Adipocyte (in vitro differentiated cells): ENCODE measurements around the gene TFEB.
"Not testable (repeated sequence)": the region's sequence is repeated elsewhere in the genome, so short reads cannot be mapped to it uniquely, and the experiment has no call there.

ENCODE experiments used
- DNase-seq: peaks from one replicate; pipeline ENCODE4 v3.0.0-alpha.2; 2015; ENCODE audit warnings: low read depth
- H3K27me3 ChIP-seq: replicated peaks from 2 replicates; pipeline ENCODE4 v1.7.0; 2013; ENCODE audit warnings: mild to moderate bottlenecking, low read length, moderate library complexity; ENCODE audit not compliant: control insufficient read depth, insufficient read depth
- H3K36me3 ChIP-seq: 2 replicates; pipeline ENCODE4 v1.7.0; 2013; ENCODE audit warnings: low read length, mild to moderate bottlenecking, moderate library complexity; ENCODE audit not compliant: control insufficient read depth, insufficient read depth, severe bottlenecking
- H3K4me1 ChIP-seq: 2 replicates; pipeline ENCODE4 v1.7.0; 2013; ENCODE audit warnings: mild to moderate bottlenecking, low read length, moderate library complexity; ENCODE audit not compliant: control insufficient read depth, insufficient read depth
- H3K4me3 ChIP-seq: 2 replicates; pipeline ENCODE4 v1.7.0; 2013; ENCODE audit warnings: mild to moderate bottlenecking, low read length, moderate library complexity
- H3K9ac ChIP-seq: 2 replicates; pipeline ENCODE4 v1.7.0; 2013; ENCODE audit warnings: mild to moderate bottlenecking, low read length, moderate library complexity
- H3K9me3 ChIP-seq: 2 replicates; pipeline ENCODE4 v1.7.0; 2013; ENCODE audit warnings: mild to moderate bottlenecking, low read length, moderate library complexity; ENCODE audit not compliant: control insufficient read depth

Gene TFEB

DNA sequence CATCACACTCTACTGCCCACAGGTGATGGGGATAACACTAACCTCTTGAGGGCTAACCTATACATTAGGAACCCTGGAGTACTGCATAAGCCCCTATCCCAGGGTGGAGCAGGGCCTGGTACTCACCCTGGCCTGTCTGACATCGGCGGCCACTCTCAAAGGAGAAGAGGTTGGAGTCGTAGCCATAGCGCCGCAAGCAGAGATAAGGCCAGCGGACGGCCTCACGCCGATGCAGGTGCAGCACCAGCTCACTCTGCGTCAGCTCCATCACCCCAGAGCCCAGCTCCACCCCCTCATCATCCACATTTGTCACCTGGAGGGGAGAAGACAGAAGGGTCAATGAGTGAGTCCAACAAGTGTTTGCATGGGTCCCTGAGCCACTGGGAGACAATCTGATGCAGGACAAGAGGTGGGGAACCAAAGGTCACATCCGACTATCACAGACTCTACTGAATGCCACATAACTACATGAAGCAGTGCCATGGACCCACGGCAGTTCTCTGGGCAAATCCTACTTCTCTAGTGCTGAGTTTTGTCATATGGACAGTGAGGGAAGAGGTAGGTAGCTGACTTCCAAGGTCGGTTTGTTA lies 40.0 kb upstream of the TFEB start:
- Histone ChIP-seq H3K4me1 (peaks cover 7% of the 10 kb centered on the region), H3K27me3 (no peaks in the 10 kb centered on the region), H3K4me3 (no peak overlapping the region), H3K9ac (no peak overlapping the region), H3K36me3 (peaks cover 37% of the 10 kb centered on the region), H3K9me3 (no peaks in the 10 kb centered on the region)
- DNase-seq = no peak

DNA sequence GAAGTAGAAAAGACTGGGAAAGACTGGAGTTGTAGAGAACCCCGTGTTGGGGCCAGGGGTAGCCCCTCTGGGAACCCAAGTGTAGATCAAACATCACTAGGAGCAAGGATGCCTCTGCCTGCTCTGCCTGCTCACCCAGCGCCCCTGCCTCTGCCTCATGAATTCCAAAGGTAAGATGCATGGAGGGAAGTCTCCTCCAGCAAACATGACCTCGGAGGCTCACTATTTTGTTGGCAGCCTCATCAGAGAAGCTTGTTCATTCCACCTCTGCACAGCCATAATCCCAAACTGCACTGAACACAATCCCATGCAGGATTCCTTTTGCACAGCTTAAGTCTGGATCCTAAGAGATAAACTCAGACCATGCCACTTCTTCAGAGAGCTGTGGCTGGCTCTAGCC lies 39.4 kb upstream of the TFEB start:
- Histone ChIP-seq H3K27me3 (no peaks in the 10 kb centered on the region), H3K36me3 (peaks cover 37% of the 10 kb centered on the region), H3K9me3 (no peaks in the 10 kb centered on the region), H3K4me1 (peaks cover 7% of the 10 kb centered on the region), H3K4me3 (no peak overlapping the region), H3K9ac (no peak overlapping the region)
- no peak for DNase-seq

DNA sequence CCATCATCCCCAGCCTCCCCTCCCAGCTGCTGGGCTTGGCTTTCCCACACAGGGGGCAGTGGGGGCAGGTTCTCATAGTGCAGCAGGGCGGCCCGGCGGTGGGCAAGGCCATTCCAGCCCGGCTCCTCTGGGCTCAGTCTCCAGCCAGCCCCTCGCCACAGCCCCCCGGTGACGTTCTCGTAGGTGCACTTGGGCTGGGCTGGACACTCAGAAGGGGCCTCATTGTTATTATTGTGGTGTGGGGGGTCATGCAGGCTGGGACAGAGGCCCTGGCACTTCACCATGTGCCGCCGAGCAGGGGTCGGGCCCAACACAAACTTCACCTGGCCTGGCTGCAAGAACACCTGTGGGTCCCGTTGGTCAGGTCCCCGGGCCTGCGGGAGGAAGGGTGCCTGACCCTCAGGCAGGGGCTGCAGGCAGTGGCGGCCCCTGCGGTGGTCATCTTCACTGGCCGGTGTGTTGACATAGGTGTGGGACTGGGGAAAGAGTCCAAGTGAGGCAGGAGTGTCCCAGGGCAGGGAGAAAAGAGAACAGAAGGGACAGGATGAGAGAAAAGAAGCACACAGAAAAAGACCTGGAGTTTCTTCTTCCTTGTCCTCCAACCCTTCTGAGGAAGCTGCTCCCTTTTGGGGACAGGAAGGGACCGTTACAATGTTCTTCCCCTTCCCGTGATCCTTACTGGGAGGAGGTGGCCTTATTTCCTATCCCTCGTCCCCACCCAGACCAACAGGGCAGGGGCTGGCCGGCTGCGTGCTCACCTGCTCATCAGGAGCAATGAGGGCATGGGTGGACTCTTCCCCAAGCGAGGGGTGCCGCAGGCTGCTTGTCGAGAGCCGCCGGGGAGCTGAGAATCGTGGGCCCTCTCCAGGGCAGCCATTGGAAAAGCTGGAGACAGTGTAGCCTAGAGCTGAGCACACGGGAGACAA lies 35.9 kb upstream of the TFEB start:
- no peaks in the 10 kb centered on the region for H3K27me3 ChIP-seq
- no peak for DNase-seq
- no peaks in the 10 kb centered on the region for H3K9me3 ChIP-seq
- H3K4me3 ChIP-seq = no peak overlapping the region
- peaks cover 37% of the 10 kb centered on the region for H3K36me3 ChIP-seq
- H3K9ac ChIP-seq = no peak overlapping the region
- peaks cover 11% of the 10 kb centered on the region for H3K4me1 ChIP-seq

DNA sequence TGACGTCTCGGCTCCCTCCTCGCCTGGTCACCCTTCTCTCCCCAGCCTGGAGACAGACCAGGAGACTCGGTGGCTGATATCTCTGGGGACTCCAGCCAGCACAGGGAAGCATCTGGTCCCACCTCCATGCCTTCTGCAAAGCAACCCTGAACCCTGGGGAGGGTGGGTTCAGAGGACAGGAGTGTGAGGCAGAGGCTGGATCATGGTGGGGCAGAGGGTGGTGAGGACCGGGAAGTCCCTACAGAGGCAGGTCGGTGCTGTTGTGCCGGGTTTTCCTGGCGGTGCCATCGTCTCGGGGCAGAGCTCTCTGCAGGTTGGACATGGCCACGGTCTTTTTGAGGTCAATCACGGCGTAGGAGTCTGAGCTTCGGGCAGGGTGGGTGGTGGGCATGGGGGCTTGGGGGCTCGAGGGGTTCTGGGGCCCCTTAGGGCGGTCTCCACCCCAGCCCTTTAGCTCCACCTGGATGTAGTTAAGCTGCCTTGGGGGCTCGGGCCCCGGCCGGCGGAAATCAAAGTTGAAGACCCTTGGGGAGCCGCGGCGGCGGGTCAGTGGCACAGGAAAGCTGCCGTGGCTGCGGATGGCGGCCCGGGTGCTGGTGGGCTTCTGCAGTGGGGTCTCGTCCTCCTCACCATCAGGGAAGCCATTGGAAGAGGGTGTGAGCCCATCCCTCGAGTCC lies 35.1 kb upstream of the TFEB start:
- DNase-seq = no peak
- Histone ChIP-seq H3K27me3 (no peaks in the 10 kb centered on the region), H3K36me3 (peaks cover 36% of the 10 kb centered on the region), H3K4me3 (no peak overlapping the region), H3K4me1 (peaks cover 15% of the 10 kb centered on the region), H3K9me3 (no peaks in the 10 kb centered on the region), H3K9ac (no peak overlapping the region)

DNA sequence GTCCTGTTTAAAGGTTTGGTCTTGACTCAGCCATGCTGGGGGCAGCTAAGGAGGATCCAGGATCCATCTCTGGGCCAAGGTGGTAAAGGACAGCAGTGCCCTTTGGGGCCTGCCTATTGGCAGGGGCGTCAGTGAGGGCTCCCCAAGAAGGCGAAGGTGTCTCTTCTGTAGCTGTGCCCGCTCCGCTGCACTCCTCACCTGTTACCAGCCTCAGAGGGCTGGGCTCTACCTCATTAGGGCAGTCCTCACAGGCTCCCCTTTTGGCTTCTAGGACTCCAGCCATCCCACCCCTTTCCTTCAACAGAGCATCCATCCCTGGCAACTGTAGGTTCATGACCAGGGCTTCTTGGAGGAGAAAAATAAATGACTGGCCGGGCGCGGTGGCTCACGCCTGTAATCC lies 34.0 kb upstream of the TFEB start:
- DNase-seq = no peak

DNA sequence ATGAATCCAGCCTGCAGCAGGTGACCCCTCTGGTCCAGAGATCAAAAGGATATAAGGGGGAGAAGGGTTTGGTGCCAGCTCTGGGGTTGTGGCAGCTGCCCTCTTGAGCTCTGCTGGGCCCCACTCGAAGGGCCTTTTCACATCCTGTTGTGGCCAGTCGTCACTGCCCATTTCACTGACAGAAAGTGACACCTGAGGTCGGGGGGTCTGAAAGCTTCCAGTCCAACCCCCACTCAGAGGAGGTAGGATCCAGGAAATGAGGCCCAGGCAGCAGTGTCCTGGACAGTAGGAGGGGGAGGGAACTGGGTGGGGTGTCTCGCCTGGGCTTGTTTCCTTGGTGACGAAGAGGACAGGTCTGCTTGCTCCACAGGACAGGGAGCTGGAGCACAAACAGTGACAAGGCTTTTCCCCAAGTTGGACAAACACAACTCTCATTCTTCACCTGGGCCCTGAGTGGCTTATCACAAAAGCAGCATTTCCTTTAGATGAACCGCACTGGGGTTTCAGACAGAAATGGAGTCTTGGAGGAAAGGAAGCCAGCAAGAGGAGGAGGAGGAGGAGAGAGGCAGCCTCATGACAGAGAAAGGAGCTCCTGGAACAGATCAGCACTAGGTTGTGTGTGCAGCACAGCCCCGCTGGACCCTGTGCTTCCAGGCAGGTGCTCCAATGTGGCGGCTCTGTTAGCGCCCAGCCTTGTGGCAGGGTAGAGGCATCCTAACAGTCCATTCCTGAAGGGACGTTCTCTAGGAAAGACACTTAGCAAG lies 33.3 kb upstream of the TFEB start:
- Histone ChIP-seq H3K4me3 (no peak overlapping the region), H3K9ac (no peak overlapping the region), H3K9me3 (no peaks in the 10 kb centered on the region), H3K27me3 (no peaks in the 10 kb centered on the region), H3K4me1 (peaks cover 15% of the 10 kb centered on the region), H3K36me3 (peaks cover 22% of the 10 kb centered on the region)
- no peak for DNase-seq

More for the DNA sequence above, 34.0 kb upstream of the TFEB start:
- Histone ChIP-seq H3K9ac (no peak overlapping the region), H3K4me1 (peaks cover 15% of the 10 kb centered on the region), H3K27me3 (no peaks in the 10 kb centered on the region), H3K4me3 (no peak overlapping the region), H3K36me3 (peaks cover 25% of the 10 kb centered on the region), H3K9me3 (no peaks in the 10 kb centered on the region)

DNA sequence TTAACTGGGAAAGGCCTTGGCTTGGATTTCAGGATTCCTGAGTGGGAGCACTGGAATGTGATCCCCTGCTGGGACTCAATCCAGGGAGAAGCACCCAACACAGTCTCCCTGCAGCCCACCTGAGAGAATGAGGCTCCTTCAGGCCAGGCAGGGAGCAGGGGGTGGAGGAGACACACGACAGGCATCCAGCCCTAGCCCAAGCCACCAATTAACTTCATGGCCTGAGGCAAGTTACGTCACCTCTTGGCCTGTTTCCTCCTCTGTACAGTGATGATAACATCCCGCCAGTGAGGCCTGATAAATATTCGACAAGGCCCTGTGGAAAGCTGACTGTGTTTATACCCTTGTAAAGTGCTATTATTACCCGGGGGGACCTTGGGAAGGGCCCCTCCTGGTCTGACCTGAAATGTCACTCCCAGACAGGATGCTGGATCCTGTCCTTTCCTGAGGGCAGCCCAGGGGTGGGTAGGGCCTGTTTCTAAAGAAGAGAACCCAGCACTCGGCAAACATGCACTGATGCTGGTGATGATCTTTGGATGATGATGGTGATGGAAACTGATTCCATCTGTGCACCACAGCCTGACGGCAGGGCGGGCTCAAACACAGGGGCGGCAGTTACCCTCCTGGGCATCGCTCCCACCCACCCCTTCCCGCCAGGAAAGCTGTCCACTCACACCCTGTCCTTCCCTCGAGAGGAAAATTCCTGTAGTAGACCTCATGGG lies 31.9 kb upstream of the TFEB start:
- Histone ChIP-seq H3K27me3 (no peaks in the 10 kb centered on the region), H3K36me3 (peaks cover 16% of the 10 kb centered on the region), H3K9me3 (no peaks in the 10 kb centered on the region), H3K4me3 (no peak overlapping the region), H3K4me1 (peaks cover 15% of the 10 kb centered on the region), H3K9ac (peak overlapping the region; percentile 26)
- peak; percentile 93 for DNase-seq

DNA sequence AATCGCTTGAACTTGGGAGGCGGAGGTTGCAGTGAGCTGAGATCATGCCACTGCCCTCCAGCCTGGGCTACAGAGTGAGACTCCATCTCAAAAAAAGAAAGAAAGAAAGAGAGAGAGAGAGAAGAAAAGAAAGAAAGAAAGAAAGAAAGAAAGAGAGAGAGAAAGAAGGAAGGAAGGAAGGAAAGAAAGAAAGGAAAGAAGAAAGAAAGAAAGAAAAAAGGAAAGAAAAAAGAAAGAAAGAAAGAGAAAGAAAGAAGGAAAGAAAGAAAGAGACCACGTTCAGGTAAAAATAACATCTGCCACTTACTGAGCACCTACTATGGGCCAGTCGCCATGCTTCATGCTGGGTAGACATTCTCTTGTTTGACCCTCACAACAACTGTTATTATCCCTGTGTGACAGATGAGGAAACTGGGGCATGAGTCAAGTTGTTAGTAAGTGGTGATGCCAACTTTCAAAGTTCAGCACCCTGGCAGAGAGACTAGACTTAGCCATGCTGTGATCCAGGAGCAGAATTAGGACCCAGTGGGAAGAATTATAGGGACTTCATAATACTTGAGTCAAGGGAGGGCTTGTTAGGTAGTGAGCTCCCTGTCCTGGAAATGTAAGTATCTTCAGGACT lies 30.7 kb upstream of the TFEB start:
- not testable (repeated sequence) for H3K4me3 ChIP-seq, H3K9ac ChIP-seq, DNase-seq, H3K9me3 ChIP-seq, H3K36me3 ChIP-seq, H3K27me3 ChIP-seq
- peaks cover 15% of the 10 kb centered on the region for H3K4me1 ChIP-seq

DNA sequence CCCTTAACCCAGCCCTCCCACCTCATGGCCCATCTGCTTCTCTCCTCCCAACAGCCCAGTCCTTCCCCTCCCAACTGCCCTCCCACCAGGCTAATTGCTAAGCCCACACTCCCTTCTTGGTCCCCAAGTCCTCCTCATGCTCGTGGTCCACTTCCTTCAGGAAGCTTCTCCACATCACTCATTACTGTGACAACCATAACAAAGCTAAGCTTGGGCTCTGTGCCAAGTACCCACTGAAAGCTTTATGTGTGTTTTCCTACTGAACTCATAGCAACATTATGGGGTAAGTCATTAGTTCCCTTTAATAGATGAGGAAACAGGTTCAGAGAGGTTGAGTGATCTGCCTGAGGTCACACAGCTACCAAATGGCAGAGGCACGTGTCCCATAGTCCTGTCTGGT lies 28.1 kb upstream of the TFEB start:
- Histone ChIP-seq H3K4me1 (peaks cover 15% of the 10 kb centered on the region), H3K9ac (no peak overlapping the region), H3K9me3 (no peaks in the 10 kb centered on the region), H3K27me3 (peaks cover 17% of the 10 kb centered on the region), H3K4me3 (no peak overlapping the region), H3K36me3 (no peaks in the 10 kb centered on the region)
- DNase-seq = no peak

DNA sequence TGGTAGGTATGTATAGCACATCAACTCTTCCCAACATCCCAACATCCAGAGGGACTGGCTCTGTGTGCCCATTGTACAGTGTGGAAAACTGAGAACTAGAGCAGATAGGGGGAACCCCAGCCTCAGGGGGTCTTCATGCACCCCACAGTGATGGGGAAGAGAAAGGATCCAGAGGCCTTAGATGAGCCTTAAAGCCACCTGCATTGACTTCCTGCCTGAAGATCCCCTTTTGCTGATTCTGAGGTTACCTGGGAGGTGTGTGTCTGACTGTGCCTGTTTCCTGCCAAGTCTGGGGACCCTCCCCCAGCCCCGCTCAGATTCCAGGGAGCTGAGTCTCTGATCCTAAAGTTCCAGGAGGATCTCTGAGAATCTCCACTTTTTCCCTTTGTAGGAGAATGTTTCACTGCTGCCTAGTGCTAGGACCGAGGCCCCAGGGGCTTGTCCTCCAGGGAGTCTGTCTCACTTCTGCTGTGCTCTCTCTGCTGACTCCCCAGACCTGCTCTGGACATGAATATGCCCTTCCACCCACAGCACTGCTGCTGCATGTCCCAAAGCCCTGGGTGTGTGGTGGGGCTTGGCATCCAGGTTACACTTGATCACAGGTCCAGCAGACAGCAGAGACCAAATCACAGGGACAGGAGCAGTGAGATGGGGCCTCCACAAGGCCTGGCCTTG lies 24.6 kb upstream of the TFEB start:
- Histone ChIP-seq H3K4me3 (no peak overlapping the region), H3K4me1 (no peaks in the 10 kb centered on the region)

More for the DNA sequence above, 24.6 kb upstream of the TFEB start:
- Histone ChIP-seq H3K27me3 (peaks cover 28% of the 10 kb centered on the region), H3K36me3 (no peaks in the 10 kb centered on the region), H3K9ac (no peak overlapping the region), H3K9me3 (no peaks in the 10 kb centered on the region)
- DNase-seq = no peak
